H7 (cell line): ENCODE results near the gene DIRAS1. TPM values are rescaled to one million over a fixed set of nuclear protein-coding genes. Genes with fewer than 3 reads are reported as not detected.
"Not testable (repeated sequence)": the region's sequence is repeated elsewhere in the genome, so short reads cannot be mapped to it uniquely, and the experiment has no call there.

ENCODE experiments used
- DNase-seq: peaks from one replicate; pipeline ENCODE4 v3.0.0; 2012
- H3K27me3 ChIP-seq: 2 replicates; pipeline ENCODE4 v1.6.0; 2011; ENCODE audit warnings: mild to moderate bottlenecking, low read length; ENCODE audit not compliant: control insufficient read depth, insufficient read depth
- H3K36me3 ChIP-seq: replicated peaks from 2 replicates; pipeline ENCODE4 v1.5.1; 2011; ENCODE audit warnings: low read length; ENCODE audit not compliant: control insufficient read depth, insufficient read depth
- H3K4me3 ChIP-seq: 2 replicates; pipeline ENCODE4 v1.5.1; 2011; ENCODE audit warnings: low read depth, mild to moderate bottlenecking, control low read depth, low read length, moderate library complexity; ENCODE audit not compliant: insufficient read depth
- total RNA-seq: library from RNA; depleted of rRNA; stranded (reverse); fragments of >200 nt; shearing (Covaris generic); gene quantifications from 2 replicates; pipeline ENCODE4 v1.2.3, GENCODE V29; 2014

Gene DIRAS1
- total RNA-seq, 1 experiment from 2014 or later = 12.2 TPM

- Histone ChIP-seq H3K4me3 (no peak overlapping the region), H3K36me3 (no peaks in the 10 kb centered on the region), H3K27me3 (no peaks in the 10 kb centered on the region)
- no peak for DNase-seq
Measured at GRCh38 chr19:2715470-2716274, 5.5 kb downstream of the DIRAS1 start.

GRCh38 chr19:2714531-2715269, 6.5 kb downstream of the DIRAS1 start:
- no peak for DNase-seq
- Histone ChIP-seq H3K36me3 (no peaks in the 10 kb centered on the region), H3K27me3 (no peaks in the 10 kb centered on the region), H3K4me3 (no peak overlapping the region)

- not testable (repeated sequence) for DNase-seq, H3K27me3 ChIP-seq, H3K36me3 ChIP-seq, H3K4me3 ChIP-seq
Measured at GRCh38 chr19:2714102-2714501, 7.1 kb downstream of the DIRAS1 start.

GRCh38 chr19:2713170-2713569, 8.0 kb downstream of the DIRAS1 start:
- not testable (repeated sequence) for DNase-seq, H3K36me3 ChIP-seq, H3K4me3 ChIP-seq, H3K27me3 ChIP-seq

GRCh38 chr19:2711875-2712205, 9.3 kb downstream of the DIRAS1 start:
- no peak for DNase-seq
- no peaks in the 10 kb centered on the region for H3K36me3 ChIP-seq
- H3K27me3 ChIP-seq = no peaks in the 10 kb centered on the region
- no peak overlapping the region for H3K4me3 ChIP-seq

- Histone ChIP-seq H3K36me3 (no peaks in the 10 kb centered on the region), H3K4me3 (no peak overlapping the region), H3K27me3 (no peaks in the 10 kb centered on the region)
- DNase-seq = no peak
Measured at GRCh38 chr19:2711172-2711874, 9.8 kb downstream of the DIRAS1 start.

- Histone ChIP-seq H3K4me3 (no peak overlapping the region), H3K36me3 (no peaks in the 10 kb centered on the region), H3K27me3 (peaks cover 8% of the 10 kb centered on the region)
- no peak for DNase-seq
Measured at GRCh38 chr19:2706251-2706650, 14.9 kb downstream of the DIRAS1 start.

- DNase-seq = no peak
- no peak overlapping the region for H3K4me3 ChIP-seq
- H3K36me3 ChIP-seq = no peaks in the 10 kb centered on the region
- H3K27me3 ChIP-seq = peaks cover 23% of the 10 kb centered on the region
Measured at GRCh38 chr19:2703691-2704216, 17.4 kb downstream of the DIRAS1 start.

- DNase-seq = no peak
- Histone ChIP-seq H3K4me3 (peak overlapping the region; percentile 3; the same call in 1 of the 2 replicates), H3K27me3 (peaks cover 23% of the 10 kb centered on the region), H3K36me3 (no peaks in the 10 kb centered on the region)
Measured at GRCh38 chr19:2703077-2703437, 18.1 kb downstream of the DIRAS1 start.

GRCh38 chr19:2702170-2703076, 18.7 kb downstream of the DIRAS1 start, which contains the start of gene GNG7:
GNG7 (minus strand) TSS chr19:2702694; CDS start chr19:2520688, 182,006 bp downstream.
- peak; percentile 100 for DNase-seq
- H3K4me3 ChIP-seq = peak within 1 kb of the TSS; percentile 73
- H3K27me3 ChIP-seq = peaks cover 23% of the 10 kb centered on the region
- no peaks in the 10 kb centered on the region for H3K36me3 ChIP-seq

GRCh38 chr19:2701361-2702169, 19.6 kb downstream of the DIRAS1 start:
- Histone ChIP-seq H3K27me3 (peaks cover 23% of the 10 kb centered on the region), H3K4me3 (peak overlapping the region; percentile 73), H3K36me3 (no peaks in the 10 kb centered on the region)
- peak; percentile 62 for DNase-seq

GRCh38 chr19:2700660-2701360, 20.4 kb downstream of the DIRAS1 start:
- peak; percentile 57 for DNase-seq
- Histone ChIP-seq H3K4me3 (no peak overlapping the region; the same call in 1 of the 2 replicates), H3K36me3 (no peaks in the 10 kb centered on the region), H3K27me3 (peaks cover 23% of the 10 kb centered on the region)
